ENCODE results near the gene HES1. TPM values are rescaled to one million over a fixed set of nuclear protein-coding genes. Genes with fewer than 3 reads are reported as not detected.

The HES1 gene
- polyA plus RNA-seq, 1 donor from 2014 or later = 0.25 TPM

- H3K9ac ChIP-seq (ENCODE audit: low read length) = no peak overlapping the region
- no peak overlapping the region for H3K4me2 ChIP-seq (ENCODE audit: low read length)
- no peak overlapping the region for H3K4me3 ChIP-seq (ENCODE audit: low read length)
- H3K9me3 ChIP-seq (ENCODE audit: low read length) = no peaks in the 10 kb centered on the region
- H3K36me3 ChIP-seq (ENCODE audit: insufficient read depth, low read length) = no peaks in the 10 kb centered on the region
- H3K27ac ChIP-seq (ENCODE audit: low read length) = no peak overlapping the region
- H4K20me1 ChIP-seq (ENCODE audit: insufficient read depth) = no peaks in the 10 kb centered on the region
- no peaks in the 10 kb centered on the region for H3K79me2 ChIP-seq (replicated peaks; ENCODE audit: insufficient read depth, low read length)
- H3K27me3 ChIP-seq (ENCODE audit: insufficient read depth, low read depth, low read length) = no peaks in the 10 kb centered on the region
- no peaks in the 10 kb centered on the region for H3K9me2 ChIP-seq (ENCODE audit: insufficient read depth, low read length)
- H3F3A ChIP-seq (ENCODE audit: insufficient read depth, low read length, poor library complexity, severe bottlenecking) = no peaks in the 10 kb centered on the region
- TF ChIP-seq RAD21 (conservative IDR thresholded peaks at IDR 0.05) (no peak), CTCF (IDR thresholded peaks at IDR 0.05; ENCODE audit: poor library complexity, severe bottlenecking) (no peak), TAF1 (IDR thresholded peaks at IDR 0.05; ENCODE audit: low read depth) (no peak), POLR2AphosphoS5 (IDR thresholded peaks at IDR 0.05) (no peak), MXI1 (conservative IDR thresholded peaks at IDR 0.05; ENCODE audit: poor library complexity, severe bottlenecking) (no peak), EP300 (conservative IDR thresholded peaks at IDR 0.05; ENCODE audit: poor library complexity, severe bottlenecking) (no peak), REST (IDR thresholded peaks at IDR 0.05; ENCODE audit: borderline replicate concordance) (no peak), EZH2 (IDR thresholded peaks at IDR 0.05; ENCODE audit: borderline replicate concordance, insufficient read depth, low read length, poor library complexity, severe bottlenecking) (no peak), SMC3 (conservative IDR thresholded peaks at IDR 0.05; ENCODE audit: poor library complexity) (no peak)
- H2AFZ ChIP-seq (ENCODE audit: low read depth, low read length) = no peak overlapping the region
Measured at GRCh38 chr3:194103983-194104751, 31.8 kb upstream of the HES1 start.

- H3K9ac ChIP-seq (ENCODE audit: low read length) = no peak overlapping the region
- no peaks in the 10 kb centered on the region for H3K36me3 ChIP-seq (ENCODE audit: insufficient read depth, low read length)
- H3K4me2 ChIP-seq (ENCODE audit: low read length) = no peak overlapping the region
- no peaks in the 10 kb centered on the region for H4K20me1 ChIP-seq (ENCODE audit: insufficient read depth)
- TF ChIP-seq SMC3 (conservative IDR thresholded peaks at IDR 0.05; ENCODE audit: poor library complexity) (no peak), TAF1 (IDR thresholded peaks at IDR 0.05; ENCODE audit: low read depth) (no peak), EZH2 (IDR thresholded peaks at IDR 0.05; ENCODE audit: borderline replicate concordance, insufficient read depth, low read length, poor library complexity, severe bottlenecking) (no peak), REST (IDR thresholded peaks at IDR 0.05; ENCODE audit: borderline replicate concordance) (no peak), EP300 (conservative IDR thresholded peaks at IDR 0.05; ENCODE audit: poor library complexity, severe bottlenecking) (no peak), MXI1 (conservative IDR thresholded peaks at IDR 0.05; ENCODE audit: poor library complexity, severe bottlenecking) (no peak), POLR2AphosphoS5 (IDR thresholded peaks at IDR 0.05) (no peak), RAD21 (conservative IDR thresholded peaks at IDR 0.05) (no peak), CTCF (IDR thresholded peaks at IDR 0.05; ENCODE audit: poor library complexity, severe bottlenecking) (no peak)
- no peaks in the 10 kb centered on the region for H3K9me3 ChIP-seq (ENCODE audit: low read length)
- no peaks in the 10 kb centered on the region for H3K27me3 ChIP-seq (ENCODE audit: insufficient read depth, low read depth, low read length)
- H3K9me2 ChIP-seq (ENCODE audit: insufficient read depth, low read length) = no peaks in the 10 kb centered on the region
- H3K27ac ChIP-seq (ENCODE audit: low read length) = no peak overlapping the region
- no peaks in the 10 kb centered on the region for H3F3A ChIP-seq (ENCODE audit: insufficient read depth, low read length, poor library complexity, severe bottlenecking)
- H3K79me2 ChIP-seq (replicated peaks; ENCODE audit: insufficient read depth, low read length) = no peaks in the 10 kb centered on the region
- no peak overlapping the region for H2AFZ ChIP-seq (ENCODE audit: low read depth, low read length)
- H3K4me3 ChIP-seq (ENCODE audit: low read length) = no peak overlapping the region
Measured at GRCh38 chr3:194105292-194105691, 30.7 kb upstream of the HES1 start.

Measured in neural cell (in vitro differentiated cells).